Transverse colon (tissue), 4 donors: ENCODE measurements around the gene ATP2B3. TPM values are rescaled to one million over a fixed set of nuclear protein-coding genes. Genes with fewer than 3 reads are reported as not detected.

Experiments
- DNase-seq: peaks from one replicate; pipeline ENCODE4 v3.0.0-alpha.2; 2019
- H3K27ac ChIP-seq, 4 donors: fragments of 200-600 bp; sonication (generic); 2 replicates each; pipeline ENCODE4 v1.5.1; 2016 to 2018; ENCODE audit warnings: inconsistent platforms in 4 of 4
- H3K27me3 ChIP-seq: fragments of 200-600 bp; sonication (generic); 2 replicates; pipeline ENCODE4 v1.5.1; 2017; ENCODE audit warnings: inconsistent platforms
- H3K36me3 ChIP-seq, 4 donors: fragments of 200-600 bp; sonication (generic); 2 replicates each; pipeline ENCODE4 v1.5.1; 2017 to 2019; ENCODE audit warnings: inconsistent platforms in 4 of 4
- H3K4me1 ChIP-seq, 4 donors: fragments of 200-600 bp; sonication (generic); 2 replicates each; pipeline ENCODE4 v1.5.1; 2017 to 2020; ENCODE audit warnings: inconsistent platforms in 4 of 4
- H3K4me3 ChIP-seq, 4 donors: fragments of 200-600 bp; sonication (generic); 1 replicate in 1 of 4; 2 replicates in 3 of 4; pipeline versions ENCODE4 v1.5.1 to v1.6.1; 2017 to 2019; ENCODE audit warnings: inconsistent platforms in 4 of 4
- H3K9me3 ChIP-seq, 2 donors: fragments of 200-600 bp; sonication (generic); 2 replicates each; pipeline ENCODE4 v1.5.1; 2017 to 2019; ENCODE audit warnings: inconsistent platforms in 2 of 2
- EP300 ChIP-seq: sonication (generic); formaldehyde crosslinking; IDR thresholded peaks from one replicate; pipeline ENCODE4 v1.6.1; 2017; ENCODE audit warnings: antibody characterized with exemption, low read depth
- POLR2A ChIP-seq: fragments of 450-650 bp; IDR thresholded peaks from one replicate; pipeline ENCODE4 v1.6.1; 2016; ENCODE audit warnings: antibody characterized with exemption, mild to moderate bottlenecking, moderate library complexity
- POLR2AphosphoS5 ChIP-seq, 3 donors: sonication (generic); formaldehyde crosslinking; IDR thresholded peaks; one replicate each; pipeline ENCODE4 v1.6.1; 2016; ENCODE audit warnings: antibody characterized with exemption in 3 of 3
- WGBS, 2 donors: methylation state at CpG; one replicate each; pipeline ENCODE4 v1.1.5; 2018; ENCODE audit warnings: low coverage in 1 of 2; 5-methylcytosine and 5-hydroxymethylcytosine counted together
- in situ Hi-C, 4 donors: fragments of 200-750 bp; cut with MboI; loops; one replicate each; pipeline versions ENCODE4 v1.15.0 to v1.15.1; 2017; ENCODE audit warnings: low sequenced_read_pairs in 3 of 4, low pct_ligation_motif_present in 1 of 4, low pct_unique_long_range_greater_than_20kb in 1 of 4
- intact Hi-C: fragments of 100-400 bp; cut with DNase I; formaldehyde crosslinking; loops from one replicate; pipeline ENCODE4 v1.15.1; 2023; ENCODE audit warnings: low total_unique reads
- total RNA-seq, 4 donors: library from RNA; depleted of rRNA; stranded (reverse); fragments of >200 nt; gene quantifications; one replicate each; pipeline ENCODE4 v1.1.0, GENCODE V29; 2016
- TF ChIP-seq, protein P1 (sequence below), 5 experiments: fragments of 200-600 bp in 3 of 5; fragments of 450-650 bp in 2 of 5; sonication (generic) in 3 of 5; IDR thresholded peaks; 1 replicate in 2 of 5; 2 replicates in 3 of 5; pipeline ENCODE4 v1.5.1; 2016 to 2017; ENCODE audit warnings: antibody characterized with exemption in 5 of 5, inconsistent platforms in 3 of 5, mild to moderate bottlenecking in 2 of 5, moderate library complexity in 1 of 5

Gene ATP2B3
- total RNA-seq, 4 donors from 2014 or later = not detected

DNA sequence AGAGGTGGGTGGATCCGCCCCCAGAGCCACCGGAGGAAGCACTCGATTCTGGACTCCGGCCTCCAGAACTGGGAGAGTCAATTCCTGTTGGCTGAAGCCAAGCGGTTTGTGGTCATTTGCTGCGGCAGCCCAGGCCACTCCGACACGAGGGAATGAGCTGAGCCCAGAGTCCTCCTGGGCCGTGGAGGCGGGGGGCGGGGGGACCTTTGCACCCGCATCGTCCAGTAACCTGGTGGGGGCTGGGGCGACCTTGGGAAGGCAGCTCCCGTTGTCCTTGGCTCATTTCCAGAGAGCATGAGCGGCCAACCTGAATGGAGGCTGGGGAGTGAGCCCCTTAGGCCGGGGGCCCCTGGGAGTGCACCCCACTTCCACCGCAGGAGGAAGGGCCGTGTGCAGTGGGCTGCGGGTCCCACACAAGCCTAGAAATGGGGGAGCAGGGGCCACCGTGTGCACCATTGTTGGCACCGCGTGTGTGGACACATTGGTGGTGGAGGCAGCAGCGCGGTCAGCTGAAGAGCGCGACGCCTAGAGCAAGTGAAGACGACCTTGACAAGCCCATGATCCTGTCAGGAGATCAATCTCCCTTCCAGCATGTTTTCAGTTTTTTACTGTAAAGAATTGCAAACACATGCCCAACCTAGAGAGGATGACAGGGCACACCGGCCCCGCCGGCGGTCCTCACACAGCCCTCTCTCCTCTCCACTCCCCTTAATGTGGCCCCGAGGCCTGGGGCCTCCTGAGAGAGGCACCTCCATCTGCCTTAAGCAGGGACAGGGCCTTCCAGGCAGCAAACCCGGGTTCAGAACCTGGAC is 109.6 kb downstream of the ATP2B3 start:
- H3K36me3 ChIP-seq = no peaks in the 10 kb centered on the region
- no peaks in the 10 kb centered on the region for H3K4me1 ChIP-seq
- intact Hi-C loops = no loop called here
- H3K9me3 ChIP-seq = no peaks in the 10 kb centered on the region
- H3K27ac ChIP-seq = no peak overlapping the region
- WGBS, 2 donors = 77% methylated on average over 32 of the region's 35 CpGs; no CpG with 5 or more reads in 1 of the 2 donors
- in situ Hi-C loops = no loop called here
- TF ChIP-seq POLR2AphosphoS5 (IDR thresholded peaks at IDR 0.05) (no peak), EP300 (no peak), POLR2A (no peak)
- TF ChIP-seq, protein P1, sequence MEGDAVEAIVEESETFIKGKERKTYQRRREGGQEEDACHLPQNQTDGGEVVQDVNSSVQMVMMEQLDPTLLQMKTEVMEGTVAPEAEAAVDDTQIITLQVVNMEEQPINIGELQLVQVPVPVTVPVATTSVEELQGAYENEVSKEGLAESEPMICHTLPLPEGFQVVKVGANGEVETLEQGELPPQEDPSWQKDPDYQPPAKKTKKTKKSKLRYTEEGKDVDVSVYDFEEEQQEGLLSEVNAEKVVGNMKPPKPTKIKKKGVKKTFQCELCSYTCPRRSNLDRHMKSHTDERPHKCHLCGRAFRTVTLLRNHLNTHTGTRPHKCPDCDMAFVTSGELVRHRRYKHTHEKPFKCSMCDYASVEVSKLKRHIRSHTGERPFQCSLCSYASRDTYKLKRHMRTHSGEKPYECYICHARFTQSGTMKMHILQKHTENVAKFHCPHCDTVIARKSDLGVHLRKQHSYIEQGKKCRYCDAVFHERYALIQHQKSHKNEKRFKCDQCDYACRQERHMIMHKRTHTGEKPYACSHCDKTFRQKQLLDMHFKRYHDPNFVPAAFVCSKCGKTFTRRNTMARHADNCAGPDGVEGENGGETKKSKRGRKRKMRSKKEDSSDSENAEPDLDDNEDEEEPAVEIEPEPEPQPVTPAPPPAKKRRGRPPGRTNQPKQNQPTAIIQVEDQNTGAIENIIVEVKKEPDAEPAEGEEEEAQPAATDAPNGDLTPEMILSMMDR (IDR thresholded peaks at IDR 0.05) = no peak
- H3K27me3 ChIP-seq = no peaks in the 10 kb centered on the region
- DNase-seq = no peak
- no peak overlapping the region for H3K4me3 ChIP-seq

DNA sequence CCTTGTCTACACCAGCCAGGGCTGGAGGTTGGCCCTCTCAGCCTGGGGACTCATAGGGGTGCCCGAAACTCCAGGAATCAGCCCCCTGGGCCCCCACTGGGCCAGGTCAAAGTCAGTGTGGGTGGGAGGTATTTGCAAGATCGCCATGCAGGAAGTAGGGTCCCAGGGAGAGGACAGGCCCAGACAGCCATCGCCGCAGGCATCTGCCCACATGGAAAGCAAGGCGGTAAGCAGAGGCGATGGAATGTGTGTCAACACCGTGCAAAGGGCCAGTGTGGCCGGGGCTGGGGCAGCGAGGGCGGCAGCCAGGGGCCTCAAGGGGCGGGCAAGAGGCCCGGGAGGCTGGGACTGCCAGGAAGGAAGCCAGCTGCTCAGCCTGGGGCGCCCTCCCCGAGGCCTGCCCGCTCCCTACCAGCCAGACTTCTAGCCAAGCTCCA is 110.3 kb downstream of the ATP2B3 start:
- H3K9me3 ChIP-seq = no peaks in the 10 kb centered on the region
- no peaks in the 10 kb centered on the region for H3K4me1 ChIP-seq
- intact Hi-C loops (no loop called here), in situ Hi-C loops (no loop called here)
- no peak for DNase-seq
- no peaks in the 10 kb centered on the region for H3K27me3 ChIP-seq
- H3K27ac ChIP-seq = no peak overlapping the region
- H3K4me3 ChIP-seq = no peak overlapping the region
- TF ChIP-seq, protein P1 (IDR thresholded peaks at IDR 0.05) = no peak
- TF ChIP-seq EP300 (no peak), POLR2AphosphoS5 (IDR thresholded peaks at IDR 0.05) (no peak), POLR2A (no peak)
- no peaks in the 10 kb centered on the region for H3K36me3 ChIP-seq
- 90% methylated on average over 15 of the region's 15 CpGs; no CpG with 5 or more reads in 1 of the 2 donors for WGBS, 2 donors

DNA sequence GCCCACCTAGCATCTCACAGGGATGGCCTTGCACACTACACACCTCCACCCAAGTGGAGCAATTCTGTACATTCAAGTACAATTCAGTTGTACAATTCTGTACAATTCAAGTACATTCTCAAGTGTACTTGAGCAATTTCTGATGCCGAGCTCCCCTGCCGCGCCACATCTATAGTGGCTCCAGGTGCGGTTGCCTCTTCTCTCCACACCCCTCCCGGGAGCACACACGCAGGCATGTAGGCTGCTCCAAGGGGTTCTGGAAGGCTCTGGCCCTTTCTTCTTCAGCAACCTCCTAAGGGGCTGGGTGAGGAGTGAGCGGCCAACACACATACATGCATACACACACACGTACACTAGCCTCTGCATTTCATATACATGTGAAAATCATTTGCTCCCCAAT is 110.7 kb downstream of the ATP2B3 start:
- Histone ChIP-seq H3K36me3 (no peaks in the 10 kb centered on the region), H3K9me3 (no peaks in the 10 kb centered on the region), H3K4me3 (no peak overlapping the region), H3K27ac (no peak overlapping the region), H3K4me1 (no peaks in the 10 kb centered on the region), H3K27me3 (no peaks in the 10 kb centered on the region)
- in situ Hi-C loops = no loop called here
- 89% methylated on average over 8 of the region's 8 CpGs; no CpG with 5 or more reads in 1 of the 2 donors for WGBS, 2 donors
- TF ChIP-seq EP300 = no peak
- no peak for TF ChIP-seq POLR2A
- TF ChIP-seq POLR2AphosphoS5 (IDR thresholded peaks at IDR 0.05) = no peak
- TF ChIP-seq, protein P1 (IDR thresholded peaks at IDR 0.05) = no peak
- no peak for DNase-seq
- intact Hi-C loops = no loop called here

DNA sequence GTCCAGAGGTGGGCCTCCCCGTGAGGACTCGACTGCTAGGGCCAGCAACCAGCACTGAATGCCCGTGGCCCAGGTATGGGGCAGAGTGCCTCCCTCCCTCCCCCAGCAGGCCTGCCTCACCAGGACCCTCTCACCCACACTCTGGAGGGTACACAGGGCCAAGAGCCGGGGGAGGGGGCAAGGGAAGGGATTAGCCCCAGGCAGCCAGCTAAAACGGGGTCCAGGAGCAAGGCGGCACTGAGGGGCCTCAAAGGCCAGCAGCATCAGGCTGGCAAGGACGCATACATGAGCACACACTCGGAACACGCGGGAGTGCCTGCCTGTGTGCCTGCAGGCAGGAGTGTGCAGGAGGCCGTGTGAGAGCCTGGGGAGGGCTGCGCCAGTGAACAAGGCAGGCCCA is 111.2 kb downstream of the ATP2B3 start:
- Histone ChIP-seq H3K36me3 (no peaks in the 10 kb centered on the region), H3K4me1 (no peaks in the 10 kb centered on the region), H3K9me3 (no peaks in the 10 kb centered on the region), H3K27ac (no peak overlapping the region), H3K4me3 (no peak overlapping the region), H3K27me3 (no peaks in the 10 kb centered on the region)
- WGBS, 2 donors = 83% methylated on average over 6 of the region's 12 CpGs; no CpG with 5 or more reads in 1 of the 2 donors
- TF ChIP-seq EP300 = no peak
- TF ChIP-seq, protein P1 (IDR thresholded peaks at IDR 0.05) = no peak
- no peak for TF ChIP-seq POLR2A
- TF ChIP-seq POLR2AphosphoS5 (IDR thresholded peaks at IDR 0.05) = no peak
- no peak for DNase-seq
- in situ Hi-C loops (no loop called here), intact Hi-C loops (no loop called here)
